ENCODE measurements around the gene POLR2C. TPM values are rescaled to one million over a fixed set of nuclear protein-coding genes. Genes with fewer than 3 reads are reported as not detected.

Gene POLR2C
- total and polyA plus RNA-seq, 2 experiments from 2014 or later: 37.6 to 123 TPM

DNA sequence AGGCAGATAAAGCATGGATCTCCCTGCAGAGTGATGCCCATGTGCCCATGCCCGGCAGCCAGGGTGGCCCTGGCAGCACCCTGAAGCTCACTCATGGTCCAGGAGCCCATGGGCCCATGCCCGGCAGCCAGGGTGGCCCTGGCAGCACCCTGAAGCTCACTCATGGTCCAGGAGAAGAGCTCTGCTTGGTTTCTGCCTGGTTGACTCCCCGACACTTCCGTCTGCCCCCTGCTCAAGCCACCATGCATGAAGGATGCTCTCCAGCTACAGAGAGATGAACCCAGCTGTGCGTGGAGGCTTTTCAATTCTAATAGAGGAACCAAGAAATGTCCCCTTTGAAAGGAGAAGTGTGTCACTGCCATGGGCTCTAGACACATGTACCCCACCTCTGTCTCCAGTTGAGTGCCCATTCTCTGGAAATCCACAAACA is 49.2 kb upstream of the POLR2C start:
- no peak overlapping the region for H3K4me3 Mint-ChIP-seq

More for the DNA sequence above, 49.2 kb upstream of the POLR2C start:
- Mint-ChIP-seq H3K4me1 (peaks cover 23% of the 10 kb centered on the region), H3K27ac (no peak overlapping the region), H3K36me3 (ENCODE audit: low read depth) (no peaks in the 10 kb centered on the region), H3K27me3 (ENCODE audit: insufficient read depth, low read depth, poor library complexity) (peaks cover 11% of the 10 kb centered on the region), H3K9me3 (no peaks in the 10 kb centered on the region)
- H3K27ac ChIP-seq (ENCODE audit: low read depth): no peak overlapping the region
- no peaks in the 10 kb centered on the region; the same call in 1 of the 2 replicates for H3K4me1 ChIP-seq (ENCODE audit: insufficient read depth)
- H3F3A ChIP-seq (replicated peaks; ENCODE audit: low read depth): peaks cover 4% of the 10 kb centered on the region
- H3K27me3 ChIP-seq (ENCODE audit: insufficient read depth): no peaks in the 10 kb centered on the region
- H4K20me1 ChIP-seq (replicated peaks; ENCODE audit: insufficient read depth): no peaks in the 10 kb centered on the region
- H3K9me2 ChIP-seq (ENCODE audit: insufficient read depth): no peaks in the 10 kb centered on the region
- no peak for DNase-seq (ENCODE audit: low spot score)
- ATAC-seq: no peak
- H2AFZ ChIP-seq: no peak overlapping the region
- H3K36me3 ChIP-seq (ENCODE audit: insufficient read depth): no peaks in the 10 kb centered on the region
- TF ChIP-seq NANOG (IDR thresholded peaks at IDR 0.05; ENCODE audit: borderline replicate concordance) (no peak), ZNF114 (CRISPR knock-in tag; IDR thresholded peaks at IDR 0.05) (no peak), CREB1 (CRISPR knock-in tag; IDR thresholded peaks at IDR 0.05; ENCODE audit: low read depth) (no peak), EZH2phosphoT487 (IDR thresholded peaks at IDR 0.05; ENCODE audit: unreplicated experiment) (no peak), ZNF331 (CRISPR knock-in tag; IDR thresholded peaks at IDR 0.05; ENCODE audit: low read depth) (no peak), EZH2 (IDR thresholded peaks at IDR 0.05; ENCODE audit: low read depth, unreplicated experiment) (no peak), POLR2AphosphoS5 (IDR thresholded peaks at IDR 0.05; ENCODE audit: low read depth) (no peak), JUNB (IDR thresholded peaks at IDR 0.05; ENCODE audit: unreplicated experiment) (no peak)
- TF ChIP-seq, protein P1, sequence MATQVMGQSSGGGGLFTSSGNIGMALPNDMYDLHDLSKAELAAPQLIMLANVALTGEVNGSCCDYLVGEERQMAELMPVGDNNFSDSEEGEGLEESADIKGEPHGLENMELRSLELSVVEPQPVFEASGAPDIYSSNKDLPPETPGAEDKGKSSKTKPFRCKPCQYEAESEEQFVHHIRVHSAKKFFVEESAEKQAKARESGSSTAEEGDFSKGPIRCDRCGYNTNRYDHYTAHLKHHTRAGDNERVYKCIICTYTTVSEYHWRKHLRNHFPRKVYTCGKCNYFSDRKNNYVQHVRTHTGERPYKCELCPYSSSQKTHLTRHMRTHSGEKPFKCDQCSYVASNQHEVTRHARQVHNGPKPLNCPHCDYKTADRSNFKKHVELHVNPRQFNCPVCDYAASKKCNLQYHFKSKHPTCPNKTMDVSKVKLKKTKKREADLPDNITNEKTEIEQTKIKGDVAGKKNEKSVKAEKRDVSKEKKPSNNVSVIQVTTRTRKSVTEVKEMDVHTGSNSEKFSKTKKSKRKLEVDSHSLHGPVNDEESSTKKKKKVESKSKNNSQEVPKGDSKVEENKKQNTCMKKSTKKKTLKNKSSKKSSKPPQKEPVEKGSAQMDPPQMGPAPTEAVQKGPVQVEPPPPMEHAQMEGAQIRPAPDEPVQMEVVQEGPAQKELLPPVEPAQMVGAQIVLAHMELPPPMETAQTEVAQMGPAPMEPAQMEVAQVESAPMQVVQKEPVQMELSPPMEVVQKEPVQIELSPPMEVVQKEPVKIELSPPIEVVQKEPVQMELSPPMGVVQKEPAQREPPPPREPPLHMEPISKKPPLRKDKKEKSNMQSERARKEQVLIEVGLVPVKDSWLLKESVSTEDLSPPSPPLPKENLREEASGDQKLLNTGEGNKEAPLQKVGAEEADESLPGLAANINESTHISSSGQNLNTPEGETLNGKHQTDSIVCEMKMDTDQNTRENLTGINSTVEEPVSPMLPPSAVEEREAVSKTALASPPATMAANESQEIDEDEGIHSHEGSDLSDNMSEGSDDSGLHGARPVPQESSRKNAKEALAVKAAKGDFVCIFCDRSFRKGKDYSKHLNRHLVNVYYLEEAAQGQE (IDR thresholded peaks at IDR 0.05; ENCODE audit: unreplicated experiment): no peak
- TF ChIP-seq, protein P2, sequence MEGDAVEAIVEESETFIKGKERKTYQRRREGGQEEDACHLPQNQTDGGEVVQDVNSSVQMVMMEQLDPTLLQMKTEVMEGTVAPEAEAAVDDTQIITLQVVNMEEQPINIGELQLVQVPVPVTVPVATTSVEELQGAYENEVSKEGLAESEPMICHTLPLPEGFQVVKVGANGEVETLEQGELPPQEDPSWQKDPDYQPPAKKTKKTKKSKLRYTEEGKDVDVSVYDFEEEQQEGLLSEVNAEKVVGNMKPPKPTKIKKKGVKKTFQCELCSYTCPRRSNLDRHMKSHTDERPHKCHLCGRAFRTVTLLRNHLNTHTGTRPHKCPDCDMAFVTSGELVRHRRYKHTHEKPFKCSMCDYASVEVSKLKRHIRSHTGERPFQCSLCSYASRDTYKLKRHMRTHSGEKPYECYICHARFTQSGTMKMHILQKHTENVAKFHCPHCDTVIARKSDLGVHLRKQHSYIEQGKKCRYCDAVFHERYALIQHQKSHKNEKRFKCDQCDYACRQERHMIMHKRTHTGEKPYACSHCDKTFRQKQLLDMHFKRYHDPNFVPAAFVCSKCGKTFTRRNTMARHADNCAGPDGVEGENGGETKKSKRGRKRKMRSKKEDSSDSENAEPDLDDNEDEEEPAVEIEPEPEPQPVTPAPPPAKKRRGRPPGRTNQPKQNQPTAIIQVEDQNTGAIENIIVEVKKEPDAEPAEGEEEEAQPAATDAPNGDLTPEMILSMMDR (conservative IDR thresholded peaks at IDR 0.05; ENCODE audit: low read depth in 2 of 2): no peak
- TF ChIP-seq, protein P3, sequence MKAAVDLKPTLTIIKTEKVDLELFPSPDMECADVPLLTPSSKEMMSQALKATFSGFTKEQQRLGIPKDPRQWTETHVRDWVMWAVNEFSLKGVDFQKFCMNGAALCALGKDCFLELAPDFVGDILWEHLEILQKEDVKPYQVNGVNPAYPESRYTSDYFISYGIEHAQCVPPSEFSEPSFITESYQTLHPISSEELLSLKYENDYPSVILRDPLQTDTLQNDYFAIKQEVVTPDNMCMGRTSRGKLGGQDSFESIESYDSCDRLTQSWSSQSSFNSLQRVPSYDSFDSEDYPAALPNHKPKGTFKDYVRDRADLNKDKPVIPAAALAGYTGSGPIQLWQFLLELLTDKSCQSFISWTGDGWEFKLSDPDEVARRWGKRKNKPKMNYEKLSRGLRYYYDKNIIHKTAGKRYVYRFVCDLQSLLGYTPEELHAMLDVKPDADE (IDR thresholded peaks at IDR 0.05): no peak
- no peaks in the 10 kb centered on the region for H3K79me2 ChIP-seq (replicated peaks; ENCODE audit: insufficient read depth)
- H3K4me3 ChIP-seq: no peak overlapping the region
- H3K4me2 ChIP-seq: no peak overlapping the region

All from GM23338 (cell line).